Lower leg skin (tissue), 3 donors: ENCODE measurements around the gene ASIC1.

Source experiments
- POLR2A ChIP-seq, 2 donors: fragments of 450-650 bp; IDR thresholded peaks; one replicate each; pipeline ENCODE4 v1.6.1; 2016 to 2017; ENCODE audit warnings: antibody characterized with exemption in 2 of 2, mild to moderate bottlenecking in 1 of 2, moderate library complexity in 1 of 2
- TF ChIP-seq, protein P1 (sequence below), 3 donors: fragments of 450-650 bp; IDR thresholded peaks; one replicate each; pipeline ENCODE4 v1.5.1; 2016; ENCODE audit warnings: antibody characterized with exemption in 3 of 3, mild to moderate bottlenecking in 3 of 3, moderate library complexity in 2 of 3

DNA sequence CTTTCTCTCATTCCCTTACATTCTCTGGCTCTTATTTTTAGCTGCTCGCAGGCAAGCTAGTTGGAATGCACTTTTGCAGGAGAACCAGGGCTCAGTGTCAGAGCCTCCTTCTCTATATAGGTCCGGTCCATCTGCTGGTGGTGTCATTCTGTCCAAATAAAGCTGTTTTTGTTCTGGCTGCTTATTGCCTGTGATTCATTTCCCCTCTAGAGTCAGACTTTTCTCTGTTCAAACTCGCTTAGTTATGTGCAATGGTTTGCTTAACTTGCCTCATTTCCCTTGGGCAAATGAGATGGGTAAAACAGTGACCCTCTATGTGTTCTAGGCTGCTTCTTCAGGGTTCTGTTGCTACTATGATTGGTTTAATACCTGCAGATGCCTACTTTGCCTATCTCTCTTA lies 30.6 kb downstream of the ASIC1 start:
- TF ChIP-seq, protein P1, sequence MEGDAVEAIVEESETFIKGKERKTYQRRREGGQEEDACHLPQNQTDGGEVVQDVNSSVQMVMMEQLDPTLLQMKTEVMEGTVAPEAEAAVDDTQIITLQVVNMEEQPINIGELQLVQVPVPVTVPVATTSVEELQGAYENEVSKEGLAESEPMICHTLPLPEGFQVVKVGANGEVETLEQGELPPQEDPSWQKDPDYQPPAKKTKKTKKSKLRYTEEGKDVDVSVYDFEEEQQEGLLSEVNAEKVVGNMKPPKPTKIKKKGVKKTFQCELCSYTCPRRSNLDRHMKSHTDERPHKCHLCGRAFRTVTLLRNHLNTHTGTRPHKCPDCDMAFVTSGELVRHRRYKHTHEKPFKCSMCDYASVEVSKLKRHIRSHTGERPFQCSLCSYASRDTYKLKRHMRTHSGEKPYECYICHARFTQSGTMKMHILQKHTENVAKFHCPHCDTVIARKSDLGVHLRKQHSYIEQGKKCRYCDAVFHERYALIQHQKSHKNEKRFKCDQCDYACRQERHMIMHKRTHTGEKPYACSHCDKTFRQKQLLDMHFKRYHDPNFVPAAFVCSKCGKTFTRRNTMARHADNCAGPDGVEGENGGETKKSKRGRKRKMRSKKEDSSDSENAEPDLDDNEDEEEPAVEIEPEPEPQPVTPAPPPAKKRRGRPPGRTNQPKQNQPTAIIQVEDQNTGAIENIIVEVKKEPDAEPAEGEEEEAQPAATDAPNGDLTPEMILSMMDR (IDR thresholded peaks at IDR 0.05), result no peak
- TF ChIP-seq POLR2A (IDR thresholded peaks at IDR 0.05), result no peak
